IMR-90 (cell line): ENCODE measurements around the gene MAP1LC3C. TPM values are rescaled to one million over a fixed set of nuclear protein-coding genes. Genes with fewer than 3 reads are reported as not detected.

Source experiments
- ATAC-seq: fragments of 200-7000 bp; cut with Tn5 transposase; 2 replicates; pipeline ENCODE4 v1.9.1; 2020; ENCODE audit warnings: low read depth, mild to moderate bottlenecking, moderate library complexity
- BruUV-seq: library from RNA; stranded (reverse); fragments of 400-500 nt; replicated peaks from 2 replicates; lab custom pipeline; 2021; lab: Mats Ljungman, UMichigan
- CTCF ChIA-PET: fragments of 300-600 bp; formaldehyde crosslinking; extraction: SDS; loops from one replicate; lab custom pipeline; 2021; ENCODE audit warnings: antibody characterized with exemption; lab: Yijun Ruan, JAX
- POLR2A ChIA-PET: fragments of 300-600 bp; sonication (Branson Sonifier 250); formaldehyde crosslinking; loops from one replicate; lab custom pipeline; 2022; ENCODE audit warnings: antibody characterized with exemption; ENCODE audit not compliant: unreplicated experiment; lab: Charles Lee
- DNase-seq: peaks from one replicate; pipeline ENCODE4 v3.0.0; 2013
- H2AFZ ChIP-seq: replicated peaks from 2 replicates; pipeline ENCODE3; 2013; ENCODE audit warnings: low read length, mild to moderate bottlenecking; ENCODE audit not compliant: poor library complexity
- H2AK5ac ChIP-seq: 2 replicates; pipeline ENCODE4 v1.6.1; 2013; ENCODE audit warnings: low read depth, low read length, inconsistent platforms
- H2AK9ac ChIP-seq: replicated peaks from 2 replicates; pipeline ENCODE3; 2013; ENCODE audit warnings: mild to moderate bottlenecking, low read depth, low read length, moderate library complexity; ENCODE audit not compliant: poor library complexity
- H2BK120ac ChIP-seq: 2 replicates; pipeline ENCODE4 v1.6.1; 2013; ENCODE audit warnings: low read depth, low read length, inconsistent platforms
- H2BK15ac ChIP-seq: 3 replicates; pipeline ENCODE4 v1.6.1; 2013; ENCODE audit warnings: low read depth, low read length, inconsistent platforms
- H2BK20ac ChIP-seq: 2 replicates; pipeline ENCODE4 v1.6.1; 2013; ENCODE audit warnings: low read depth, mild to moderate bottlenecking, inconsistent platforms, low read length, moderate library complexity
- H2BK5ac ChIP-seq: 2 replicates; pipeline ENCODE4 v1.6.1; 2013; ENCODE audit warnings: mild to moderate bottlenecking, low read depth, low read length, inconsistent platforms; ENCODE audit not compliant: poor library complexity, severe bottlenecking
- H3K14ac ChIP-seq: replicated peaks from 2 replicates; pipeline ENCODE4 v1.6.1; 2013; ENCODE audit warnings: low read depth, low read length, inconsistent platforms
- H3K18ac ChIP-seq: 2 replicates; pipeline ENCODE4 v1.6.1; 2013; ENCODE audit warnings: low read depth, low read length, control low read depth
- H3K23ac ChIP-seq: 2 replicates; pipeline ENCODE4 v1.6.1; 2013; ENCODE audit warnings: low read depth, low read length, inconsistent platforms
- H3K27ac ChIP-seq: 2 replicates; pipeline ENCODE4 v1.5.1; 2013; ENCODE audit warnings: mild to moderate bottlenecking, control low read depth, low read length; ENCODE audit not compliant: insufficient read depth
- H3K27me3 ChIP-seq: 2 replicates; pipeline ENCODE4 v1.6.1; 2013; ENCODE audit warnings: low read length; ENCODE audit not compliant: control insufficient read depth, insufficient read depth
- H3K36me3 ChIP-seq: 2 replicates; pipeline ENCODE4 v1.6.1; 2013; ENCODE audit warnings: low read length, mixed read lengths; ENCODE audit not compliant: control insufficient read depth, insufficient read depth
- H3K4ac ChIP-seq: 2 replicates; pipeline ENCODE4 v1.6.1; 2013; ENCODE audit warnings: low read depth, low read length, inconsistent platforms
- H3K4me1 ChIP-seq: 2 replicates; pipeline ENCODE4 v1.6.1; 2013; ENCODE audit warnings: low read length, mixed read lengths; ENCODE audit not compliant: control insufficient read depth, insufficient read depth
- H3K4me2 ChIP-seq: 2 replicates; pipeline ENCODE4 v1.6.1; 2013; ENCODE audit warnings: low read depth, mild to moderate bottlenecking, control low read depth, low read length, moderate library complexity
- H3K4me3 ChIP-seq: 2 replicates; pipeline ENCODE4 v1.5.1; 2013; ENCODE audit warnings: low read depth, mild to moderate bottlenecking, control low read depth, low read length, moderate library complexity; ENCODE audit not compliant: insufficient read depth
- H3K56ac ChIP-seq: 2 replicates; pipeline ENCODE4 v1.6.1; 2013; ENCODE audit warnings: low read length, inconsistent platforms; ENCODE audit not compliant: insufficient read depth; ENCODE audit errors: extremely low read depth
- H3K79me1 ChIP-seq, 2 experiments: 2 replicates each; pipeline ENCODE4 v1.6.1; 2013; ENCODE audit warnings: low read length in 2 of 2, inconsistent platforms in 1 of 2, low read depth in 1 of 2
- H3K9ac ChIP-seq: 2 replicates; pipeline ENCODE4 v1.6.1; 2013; ENCODE audit warnings: low read depth, low read length, control low read depth
- H3K9me1 ChIP-seq: 2 replicates; pipeline ENCODE4 v1.6.1; 2013; ENCODE audit warnings: low read length, inconsistent platforms; ENCODE audit not compliant: insufficient read depth
- H3K9me3 ChIP-seq: 2 replicates; pipeline ENCODE4 v1.6.1; 2013; ENCODE audit warnings: low read length; ENCODE audit not compliant: control insufficient read depth, insufficient read depth
- H4K20me1 ChIP-seq: 2 replicates; pipeline ENCODE4 v1.6.1; 2013; ENCODE audit warnings: low read length, inconsistent platforms; ENCODE audit not compliant: insufficient read depth
- H4K5ac ChIP-seq: 2 replicates; pipeline ENCODE4 v1.6.1; 2013; ENCODE audit warnings: mild to moderate bottlenecking, low read depth, low read length, control low read depth
- H4K8ac ChIP-seq, 2 experiments: 2 replicates each; pipeline ENCODE4 v1.6.1; 2013; ENCODE audit warnings: low read depth in 2 of 2, low read length in 2 of 2, control low read depth in 1 of 2, inconsistent platforms in 1 of 2
- H4K91ac ChIP-seq: 2 replicates; pipeline ENCODE4 v1.6.1; 2013; ENCODE audit warnings: low read depth, low read length, inconsistent platforms; ENCODE audit not compliant: insufficient read depth
- BHLHE40 ChIP-seq: fragments of 150-350 bp; IDR thresholded peaks from 2 replicates; pipeline ENCODE4 v1.6.1; 2016; ENCODE audit warnings: mild to moderate bottlenecking, low read depth, low read length
- CEBPB ChIP-seq: IDR thresholded peaks from 2 replicates; pipeline ENCODE4 v1.6.1; 2012; ENCODE audit warnings: low read depth, low read length, improper control_type of control experiment
- CHD1 ChIP-seq: IDR thresholded peaks from 2 replicates; pipeline ENCODE4 v1.6.1; 2012; ENCODE audit warnings: low read depth, low read length, improper control_type of control experiment
- ELK1 ChIP-seq: fragments of 150-350 bp; IDR thresholded peaks from 2 replicates; pipeline ENCODE4 v1.6.1; 2016; ENCODE audit warnings: low read depth, mild to moderate bottlenecking, low read length, moderate library complexity, borderline replicate concordance
- FOS ChIP-seq: fragments of 150-350 bp; IDR thresholded peaks from 2 replicates; pipeline ENCODE4 v1.6.1; 2016; ENCODE audit warnings: low read depth, low read length
- MAFK ChIP-seq: IDR thresholded peaks from 2 replicates; pipeline ENCODE4 v1.6.1; 2012; ENCODE audit warnings: low read depth, low read length, improper control_type of control experiment
- MAZ ChIP-seq: IDR thresholded peaks from 2 replicates; pipeline ENCODE4 v1.6.1; 2012; ENCODE audit warnings: low read depth, mild to moderate bottlenecking, low read length, improper control_type of control experiment, moderate library complexity, borderline replicate concordance
- MXI1 ChIP-seq: IDR thresholded peaks from 2 replicates; pipeline ENCODE4 v1.6.1; 2012; ENCODE audit warnings: low read depth, mild to moderate bottlenecking, low read length, moderate library complexity, borderline replicate concordance
- NFE2L2 ChIP-seq: fragments of 150-350 bp; IDR thresholded peaks from 2 replicates; pipeline ENCODE4 v1.6.1; 2016; ENCODE audit warnings: low read depth, mild to moderate bottlenecking, low read length
- POLR2A ChIP-seq: IDR thresholded peaks from 2 replicates; pipeline ENCODE4 v1.6.1; 2012; ENCODE audit warnings: mild to moderate bottlenecking, low read depth, low read length
- RAD21 ChIP-seq: IDR thresholded peaks from 2 replicates; pipeline ENCODE4 v1.6.1; 2012; ENCODE audit warnings: low read length, improper control_type of control experiment
- RCOR1 ChIP-seq: IDR thresholded peaks from 2 replicates; pipeline ENCODE4 v1.6.1; 2012; ENCODE audit warnings: mild to moderate bottlenecking, low read length, improper control_type of control experiment; ENCODE audit not compliant: insufficient replicate concordance
- RFX5 ChIP-seq: IDR thresholded peaks from 2 replicates; pipeline ENCODE4 v1.8.0; 2012; ENCODE audit warnings: low read depth, mild to moderate bottlenecking, low read length, moderate library complexity
- SMC3 ChIP-seq: fragments of 150-350 bp; IDR thresholded peaks from 2 replicates; pipeline ENCODE4 v1.6.1; 2016; ENCODE audit warnings: low read depth, mild to moderate bottlenecking, antibody characterized with exemption, low read length, moderate library complexity
- WGBS, 2 experiments: methylation state at CpG; one replicate each; pipeline versions ENCODE4 v1.1.5 to v1.1.7; 2013; ENCODE audit warnings: missing lambda C conversion rate in 2 of 2; ENCODE audit not compliant: insufficient read length in 1 of 2; ENCODE audit errors: extremely low coverage in 2 of 2; 5-methylcytosine and 5-hydroxymethylcytosine counted together
- dilution Hi-C: fragments of 300-500 bp; cut with HindIII; formaldehyde crosslinking; loops from one replicate; pipeline ENCODE4 v1.14.3; 2018; ENCODE audit warnings: low sequenced_read_pairs; ENCODE audit not compliant: unreplicated experiment
- in situ Hi-C: fragments of 300-500 bp; cut with MboI; formaldehyde crosslinking; loops from 3 replicates; pipeline ENCODE4 v1.14.3; 2019; ENCODE audit warnings: low sequenced_read_pairs, inconsistent platforms, mixed read lengths
- intact Hi-C: fragments of 100-400 bp; cut with micrococcal nuclease; formaldehyde crosslinking; loops from 2 replicates; pipeline ENCODE4 v1.10.0; 2022
- polyA plus RNA-seq, 3 experiments: library from polyadenylated mRNA; depleted of rRNA; stranded (reverse); fragments of >200 nt; gene quantifications; 2 replicates each; pipeline ENCODE4 v1.2.3, GENCODE V29; 2012; ENCODE audit warnings: low replicate concordance in 1 of 3
- total RNA-seq: library from RNA; depleted of rRNA; stranded (reverse); fragments of >200 nt; gene quantifications from 2 replicates; pipeline ENCODE4 v1.2.3, GENCODE V29; 2012
- TF ChIP-seq, protein P1 (sequence below): fragments of 150-350 bp; IDR thresholded peaks from 2 replicates; pipeline ENCODE4 v1.6.1; 2017; ENCODE audit warnings: mild to moderate bottlenecking, antibody characterized with exemption, low read length, low read depth
- TF ChIP-seq, protein P2 (sequence below): conservative IDR thresholded peaks from 2 replicates; pipeline ENCODE4 v1.5.1; 2012; ENCODE audit warnings: mild to moderate bottlenecking, low read depth, low read length, improper control_type of control experiment

The MAP1LC3C gene
- total and polyA plus RNA-seq, 2 of the 4 experiments (the other 2 are of a cell fraction) = under 0.01 TPM; not detected in 1

DNA sequence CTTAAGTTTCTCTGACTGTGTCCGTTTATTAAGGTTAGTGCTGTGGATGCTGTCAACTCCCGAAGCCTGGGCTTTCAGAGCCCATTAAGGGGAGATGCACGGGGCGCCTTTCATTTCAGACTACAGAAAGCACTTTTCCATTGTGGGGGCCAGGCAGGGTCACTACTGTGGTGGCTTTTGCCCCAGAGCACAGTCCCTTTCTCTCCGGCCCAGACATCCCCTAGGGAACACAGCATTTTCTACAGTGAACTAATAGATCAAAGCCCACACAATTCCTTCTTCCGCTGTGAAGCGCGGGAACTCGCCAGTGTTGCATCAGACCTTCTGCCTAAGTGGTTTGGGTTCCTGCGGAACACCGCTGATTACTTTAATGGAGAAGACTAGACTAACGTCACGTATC, 26.8 kb upstream of the MAP1LC3C start:
- H2BK20ac ChIP-seq = no peak overlapping the region
- H3K79me1 ChIP-seq = no peaks in the 10 kb centered on the region
- no peaks in the 10 kb centered on the region for H3K27me3 ChIP-seq
- H2AFZ ChIP-seq = no peak overlapping the region
- POLR2A ChIA-PET = no interaction called here
- no peak overlapping the region for H3K27ac ChIP-seq
- no peak overlapping the region for H2BK5ac ChIP-seq
- dilution Hi-C loops (no loop called here), intact Hi-C loops (no loop called here), in situ Hi-C loops (no loop called here)
- no CpG with 5 or more reads among the region's 13 CpGs for WGBS, 2 experiments
- H2AK5ac ChIP-seq = no peak overlapping the region
- no peak overlapping the region for H2BK15ac ChIP-seq
- no peaks in the 10 kb centered on the region for H3K4me1 ChIP-seq
- CTCF ChIA-PET = no interaction called here
- H3K4ac ChIP-seq = no peak overlapping the region
- H4K8ac ChIP-seq = no peak overlapping the region
- ATAC-seq (no peak), DNase-seq (no peak)
- H3K56ac ChIP-seq = no peak overlapping the region
- H2BK120ac ChIP-seq = no peak overlapping the region
- no peak overlapping the region for H2AK9ac ChIP-seq
- no peak overlapping the region for H4K5ac ChIP-seq
- H4K20me1 ChIP-seq = no peaks in the 10 kb centered on the region
- no peak overlapping the region for H3K18ac ChIP-seq
- no peak overlapping the region for H3K23ac ChIP-seq
- H3K14ac ChIP-seq = no peak overlapping the region
- no peak overlapping the region for H3K9ac ChIP-seq
- no peak overlapping the region for H4K91ac ChIP-seq
- H3K9me1 ChIP-seq = no peaks in the 10 kb centered on the region
- no peaks in the 10 kb centered on the region for H3K36me3 ChIP-seq
- no peaks in the 10 kb centered on the region for H3K9me3 ChIP-seq
- TF ChIP-seq BHLHE40 (no peak), RCOR1 (no peak), ELK1 (no peak), RFX5 (no peak), FOS (no peak), CEBPB (no peak), MAFK (no peak), MXI1 (no peak), RAD21 (no peak), CHD1 (no peak), POLR2A (no peak), SMC3 (no peak), NFE2L2 (no peak), MAZ (no peak)
- TF ChIP-seq, protein P1, sequence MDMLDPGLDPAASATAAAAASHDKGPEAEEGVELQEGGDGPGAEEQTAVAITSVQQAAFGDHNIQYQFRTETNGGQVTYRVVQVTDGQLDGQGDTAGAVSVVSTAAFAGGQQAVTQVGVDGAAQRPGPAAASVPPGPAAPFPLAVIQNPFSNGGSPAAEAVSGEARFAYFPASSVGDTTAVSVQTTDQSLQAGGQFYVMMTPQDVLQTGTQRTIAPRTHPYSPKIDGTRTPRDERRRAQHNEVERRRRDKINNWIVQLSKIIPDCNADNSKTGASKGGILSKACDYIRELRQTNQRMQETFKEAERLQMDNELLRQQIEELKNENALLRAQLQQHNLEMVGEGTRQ = no peak
- TF ChIP-seq, protein P2, sequence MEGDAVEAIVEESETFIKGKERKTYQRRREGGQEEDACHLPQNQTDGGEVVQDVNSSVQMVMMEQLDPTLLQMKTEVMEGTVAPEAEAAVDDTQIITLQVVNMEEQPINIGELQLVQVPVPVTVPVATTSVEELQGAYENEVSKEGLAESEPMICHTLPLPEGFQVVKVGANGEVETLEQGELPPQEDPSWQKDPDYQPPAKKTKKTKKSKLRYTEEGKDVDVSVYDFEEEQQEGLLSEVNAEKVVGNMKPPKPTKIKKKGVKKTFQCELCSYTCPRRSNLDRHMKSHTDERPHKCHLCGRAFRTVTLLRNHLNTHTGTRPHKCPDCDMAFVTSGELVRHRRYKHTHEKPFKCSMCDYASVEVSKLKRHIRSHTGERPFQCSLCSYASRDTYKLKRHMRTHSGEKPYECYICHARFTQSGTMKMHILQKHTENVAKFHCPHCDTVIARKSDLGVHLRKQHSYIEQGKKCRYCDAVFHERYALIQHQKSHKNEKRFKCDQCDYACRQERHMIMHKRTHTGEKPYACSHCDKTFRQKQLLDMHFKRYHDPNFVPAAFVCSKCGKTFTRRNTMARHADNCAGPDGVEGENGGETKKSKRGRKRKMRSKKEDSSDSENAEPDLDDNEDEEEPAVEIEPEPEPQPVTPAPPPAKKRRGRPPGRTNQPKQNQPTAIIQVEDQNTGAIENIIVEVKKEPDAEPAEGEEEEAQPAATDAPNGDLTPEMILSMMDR = no peak
- H3K4me2 ChIP-seq = no peak overlapping the region
- no peak overlapping the region for H3K4me3 ChIP-seq
- BruUV-seq = no TSS peak
